Progenitor cell of endocrine pancreas (in vitro differentiated cells): Measurements from ENCODE around the gene OGA. TPM values are rescaled to one million over a fixed set of nuclear protein-coding genes. Genes with fewer than 3 reads are reported as not detected.

Experiments used
- DNase-seq: peaks from one replicate; pipeline ENCODE4 v3.0.0; 2021; ENCODE audit warnings: low spot score; ENCODE audit not compliant: unreplicated experiment
- H3K27ac Mint-ChIP-seq: 2 replicates; pipeline ENCODE4 v1.8.0; 2021; ENCODE audit warnings: mild to moderate bottlenecking, moderate library complexity, mixed read lengths
- H3K27me3 Mint-ChIP-seq: 2 replicates; pipeline ENCODE4 v1.8.0; 2021; ENCODE audit warnings: mixed read lengths
- H3K36me3 Mint-ChIP-seq: 2 replicates; pipeline ENCODE4 v1.8.0; 2022; ENCODE audit warnings: mixed read lengths; ENCODE audit not compliant: insufficient read depth
- H3K4me1 Mint-ChIP-seq: 2 replicates; pipeline ENCODE4 v1.8.0; 2021; ENCODE audit warnings: low read depth, mixed read lengths
- H3K4me3 Mint-ChIP-seq: 2 replicates; pipeline ENCODE4 v1.8.0; 2021; ENCODE audit warnings: low read depth, mild to moderate bottlenecking, moderate library complexity, mixed read lengths
- H3K9me3 Mint-ChIP-seq: 2 replicates; pipeline ENCODE4 v1.8.0; 2021; ENCODE audit warnings: low read depth, mixed read lengths
- CTCF ChIP-seq: fragments of 200-600 bp; sonication (generic); IDR thresholded peaks from one replicate; pipeline ENCODE4 v1.5.0; 2021; ENCODE audit warnings: antibody characterized with exemption, mild to moderate bottlenecking; ENCODE audit not compliant: unreplicated experiment
- long read RNA-seq: library from polyadenylated mRNA; unstranded; transcript quantifications from one replicate; pipeline ENCODE4 v2.0.0, GENCODE V29; 2020
- total RNA-seq: library from RNA; stranded (reverse); gene quantifications from 2 replicates; pipeline ENCODE4 v1.2.1, GENCODE V29; 2021

OGA gene
- 138 and 148 TPM in 2 replicates for total RNA-seq
- long read RNA-seq, partial matches to known transcripts: 31 of 44 reads
- long read RNA-seq, other reads (novel, unspliced or antisense): 5 of 44 reads

DNA sequence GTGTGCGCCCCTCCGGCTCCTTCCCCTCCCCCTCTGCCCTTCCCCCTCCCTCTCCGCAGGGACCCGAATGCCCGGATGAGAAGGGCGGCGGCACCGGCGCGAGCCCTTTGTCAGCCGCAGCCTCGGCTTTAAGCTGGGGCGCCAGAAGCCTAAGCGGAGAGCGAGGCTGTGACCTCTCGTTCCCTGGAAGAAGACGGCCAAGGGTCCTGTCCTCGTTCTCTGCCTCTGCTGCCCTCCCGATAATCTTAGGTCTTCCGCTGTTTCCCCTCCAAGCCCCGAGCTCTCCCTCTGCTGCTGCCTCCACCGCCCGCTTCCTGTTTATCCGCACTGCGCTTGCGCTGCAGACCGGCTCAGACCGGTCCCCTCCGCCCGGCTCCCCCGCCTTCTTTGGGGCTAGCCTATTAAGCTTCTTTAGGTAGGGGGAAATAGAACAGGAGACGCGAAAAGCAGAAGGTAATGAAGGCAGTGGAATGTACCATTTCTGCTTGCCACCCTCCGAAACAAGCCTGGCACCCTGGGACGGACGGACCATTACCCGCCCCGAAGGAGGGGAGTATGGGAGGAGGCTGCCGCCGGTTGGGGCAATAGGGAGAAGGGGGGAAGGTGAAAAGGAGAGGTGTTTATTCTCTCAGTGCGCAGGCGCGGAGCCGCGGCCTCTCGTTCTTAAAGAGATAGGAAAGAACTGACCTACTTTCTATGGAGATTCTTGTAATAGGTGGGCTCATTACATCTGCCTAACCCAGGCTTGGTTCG, at the start of gene OGA:
TSS of gene OGA (minus strand) at position 326 of the 753 bp plus-strand sequence. CDS start 422 bp downstream, outside the sequence.
- peak within 1 kb of the TSS; percentile 100 for H3K27ac Mint-ChIP-seq
- peak; percentile 94 for DNase-seq
- no peaks in the 10 kb centered on the region for H3K9me3 Mint-ChIP-seq
- no peaks in the 10 kb centered on the region for H3K27me3 Mint-ChIP-seq
- peaks cover 27% of the 10 kb centered on the region for H3K4me1 Mint-ChIP-seq
- TF ChIP-seq CTCF: no peak
- H3K4me3 Mint-ChIP-seq: peak within 1 kb of the TSS; percentile 98
- H3K36me3 Mint-ChIP-seq: peaks cover 2% of the 10 kb centered on the region

DNA sequence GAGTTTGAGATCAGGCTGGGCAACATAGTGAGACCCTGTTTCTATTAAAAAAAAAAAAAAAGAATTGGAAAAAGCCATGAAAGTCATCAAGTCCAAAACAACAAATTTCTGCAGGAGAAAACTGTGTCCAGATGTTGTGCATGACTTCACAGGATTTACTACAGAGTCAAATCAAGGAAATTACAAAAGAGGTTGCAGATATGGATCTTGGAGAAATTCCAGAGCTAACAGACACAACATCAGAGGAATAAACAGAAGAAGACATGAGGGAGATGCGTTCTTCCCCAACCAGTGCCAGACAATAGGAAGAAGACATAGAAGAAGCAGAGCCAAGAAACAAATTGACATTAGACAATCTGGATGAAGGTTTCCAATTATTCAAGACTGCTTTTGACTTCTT, 49.7 kb upstream of the OGA start:
- Mint-ChIP-seq H3K36me3 (peaks cover 9% of the 10 kb centered on the region), H3K4me3 (no peak overlapping the region), H3K27ac (no peak overlapping the region), H3K27me3 (no peaks in the 10 kb centered on the region), H3K4me1 (no peaks in the 10 kb centered on the region), H3K9me3 (peaks cover 4% of the 10 kb centered on the region)
- DNase-seq: no peak
- TF ChIP-seq CTCF: no peak

DNA sequence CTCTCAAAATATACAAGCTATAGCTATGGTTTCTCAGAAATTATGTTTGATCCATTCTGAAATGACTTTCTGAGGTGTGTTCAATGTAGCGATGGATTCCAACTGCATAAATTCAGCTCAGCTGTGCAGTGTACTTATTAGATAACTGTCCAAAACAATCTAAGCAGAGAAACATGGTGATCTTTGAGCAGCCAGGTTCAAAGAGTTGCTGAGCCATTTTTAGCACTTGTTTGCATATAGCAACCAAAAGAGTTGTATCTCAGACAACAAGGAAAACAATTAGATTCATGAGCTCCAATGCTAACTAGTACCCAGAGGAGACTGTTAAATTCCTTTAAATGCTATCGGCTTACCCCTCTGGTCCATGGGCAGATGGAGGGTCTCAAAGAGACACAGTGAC, 41.3 kb upstream of the OGA start:
- peaks cover 12% of the 10 kb centered on the region for H3K9me3 Mint-ChIP-seq
- no peak for DNase-seq
- TF ChIP-seq CTCF: no peak
- H3K36me3 Mint-ChIP-seq: peaks cover 23% of the 10 kb centered on the region
- H3K4me1 Mint-ChIP-seq: no peaks in the 10 kb centered on the region
- H3K27ac Mint-ChIP-seq: no peak overlapping the region
- no peaks in the 10 kb centered on the region for H3K27me3 Mint-ChIP-seq
- H3K4me3 Mint-ChIP-seq: no peak overlapping the region

GRCh38 chr10:101858723-101859500, 40.7 kb upstream of the OGA start:
- no peak overlapping the region for H3K27ac Mint-ChIP-seq
- no peaks in the 10 kb centered on the region for H3K4me1 Mint-ChIP-seq
- H3K27me3 Mint-ChIP-seq: no peaks in the 10 kb centered on the region
- TF ChIP-seq CTCF: no peak
- no peak overlapping the region for H3K4me3 Mint-ChIP-seq
- no peak for DNase-seq
- peaks cover 21% of the 10 kb centered on the region for H3K36me3 Mint-ChIP-seq
- peaks cover 12% of the 10 kb centered on the region for H3K9me3 Mint-ChIP-seq

DNA sequence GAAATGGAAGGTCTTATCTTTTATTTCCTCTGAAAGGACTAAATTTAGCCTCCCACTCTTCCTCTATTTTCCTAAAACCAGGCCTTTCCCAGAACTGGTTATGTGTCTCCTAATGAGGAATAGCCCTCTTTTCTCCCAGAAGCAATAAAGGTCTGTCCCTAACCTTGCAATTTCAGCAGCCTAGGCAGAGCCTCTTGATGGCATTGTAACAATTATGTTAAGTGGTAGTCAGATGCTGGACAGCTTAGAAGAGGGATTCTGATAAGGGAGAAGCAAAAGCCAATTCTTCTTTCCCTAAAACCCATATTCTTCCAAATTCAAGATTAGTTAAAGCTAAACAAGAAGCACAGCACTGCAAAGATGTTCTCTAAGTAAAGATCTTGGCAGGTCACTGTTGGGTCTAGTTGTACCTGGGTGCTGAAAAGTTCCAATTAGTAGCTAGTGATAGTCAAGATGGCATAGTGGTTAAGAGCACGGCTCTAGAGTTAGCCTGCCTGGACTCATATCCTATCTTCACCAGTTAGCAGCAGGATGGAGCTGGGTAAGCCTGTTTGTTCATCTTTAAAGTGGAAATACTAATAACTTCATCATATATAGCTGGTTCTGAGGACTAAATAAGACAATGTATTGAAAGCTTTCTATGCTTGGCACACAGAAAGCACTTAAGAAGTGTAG, 39.7 kb upstream of the OGA start:
- Mint-ChIP-seq H3K9me3 (peaks cover 12% of the 10 kb centered on the region), H3K36me3 (peaks cover 19% of the 10 kb centered on the region)

More for the DNA sequence above, 39.7 kb upstream of the OGA start:
- no peaks in the 10 kb centered on the region for H3K4me1 Mint-ChIP-seq
- no peak overlapping the region for H3K4me3 Mint-ChIP-seq
- DNase-seq: no peak
- no peaks in the 10 kb centered on the region for H3K27me3 Mint-ChIP-seq
- no peak overlapping the region for H3K27ac Mint-ChIP-seq
- no peak for TF ChIP-seq CTCF
